ENCODE results near the gene LPCAT1. TPM values are rescaled to one million over a fixed set of nuclear protein-coding genes. Genes with fewer than 3 reads are reported as not detected.
"Not testable (repeated sequence)": the region's sequence is repeated elsewhere in the genome, so short reads cannot be mapped to it uniquely, and the experiment has no call there.

The LPCAT1 gene
- total RNA-seq, 1 donor from 2014 or later = 41.9 TPM

- Histone ChIP-seq H4K20me1 (ENCODE audit: insufficient read depth, low read length) (peaks cover 26% of the 10 kb centered on the region), H3K79me2 (ENCODE audit: insufficient read depth, low read length) (no peaks in the 10 kb centered on the region), H2AFZ (ENCODE audit: low read depth, low read length) (no peak overlapping the region), H3K4me1 (ENCODE audit: insufficient read depth, low read length) (no peaks in the 10 kb centered on the region), H3K27me3 (ENCODE audit: insufficient read depth, low read length) (no peaks in the 10 kb centered on the region), H3K27ac (ENCODE audit: low read depth, low read length) (no peak overlapping the region), H3K9ac (ENCODE audit: low read length) (no peak overlapping the region), H3K36me3 (ENCODE audit: insufficient read depth, low read length) (peaks cover 9% of the 10 kb centered on the region), H3K4me3 (ENCODE audit: insufficient read depth, low read depth, low read length) (no peak overlapping the region), H3K4me2 (ENCODE audit: low read length) (no peak overlapping the region), H3K9me3 (ENCODE audit: insufficient read depth, low read depth, low read length) (no peaks in the 10 kb centered on the region)
- Mint-ChIP-seq H3K4me1 (ENCODE audit: low read depth, unreplicated experiment) (no peaks in the 10 kb centered on the region), H3K4me3 (ENCODE audit: unreplicated experiment) (no peak overlapping the region), H3K27me3 (ENCODE audit: low read depth, unreplicated experiment) (no peaks in the 10 kb centered on the region), H3K27ac (ENCODE audit: unreplicated experiment) (no peak overlapping the region), H3K36me3 (ENCODE audit: low read depth, unreplicated experiment) (peaks cover 22% of the 10 kb centered on the region), H3K9me3 (ENCODE audit: unreplicated experiment) (no peaks in the 10 kb centered on the region)
- DNase-seq (ENCODE audit: low read depth) = no peak
- no peak for TF ChIP-seq CTCF (IDR thresholded peaks at IDR 0.05; ENCODE audit: insufficient read depth, low read depth, low read length)
- TF ChIP-seq EZH2 (IDR thresholded peaks at IDR 0.05; ENCODE audit: insufficient read depth, low read length) = no peak
- FAIRE-seq = no peak
Observed at GRCh38 chr5:1476967-1477310, 46.8 kb downstream of the LPCAT1 start.

GRCh38 chr5:1476181-1476966 is 47.4 kb downstream of the LPCAT1 start:
- H3K4me3 ChIP-seq (ENCODE audit: insufficient read depth, low read depth, low read length) = no peak overlapping the region
- H4K20me1 ChIP-seq (ENCODE audit: insufficient read depth, low read length) = peaks cover 29% of the 10 kb centered on the region
- DNase-seq (ENCODE audit: low read depth) (no peak), FAIRE-seq (no peak)
- no peaks in the 10 kb centered on the region for H3K4me1 ChIP-seq (ENCODE audit: insufficient read depth, low read length)
- H3K79me2 ChIP-seq (ENCODE audit: insufficient read depth, low read length) = no peaks in the 10 kb centered on the region
- Mint-ChIP-seq H3K4me1 (ENCODE audit: low read depth, unreplicated experiment) (no peaks in the 10 kb centered on the region), H3K9me3 (ENCODE audit: unreplicated experiment) (no peaks in the 10 kb centered on the region), H3K36me3 (ENCODE audit: low read depth, unreplicated experiment) (peaks cover 24% of the 10 kb centered on the region), H3K27me3 (ENCODE audit: low read depth, unreplicated experiment) (no peaks in the 10 kb centered on the region), H3K4me3 (ENCODE audit: unreplicated experiment) (no peak overlapping the region), H3K27ac (ENCODE audit: unreplicated experiment) (no peak overlapping the region)
- no peak overlapping the region for H3K4me2 ChIP-seq (ENCODE audit: low read length)
- H2AFZ ChIP-seq (ENCODE audit: low read depth, low read length) = no peak overlapping the region
- H3K36me3 ChIP-seq (ENCODE audit: insufficient read depth, low read length) = peaks cover 9% of the 10 kb centered on the region
- no peak overlapping the region for H3K9ac ChIP-seq (ENCODE audit: low read length)
- no peak overlapping the region for H3K27ac ChIP-seq (ENCODE audit: low read depth, low read length)
- TF ChIP-seq EZH2 (IDR thresholded peaks at IDR 0.05; ENCODE audit: insufficient read depth, low read length) (no peak), CTCF (IDR thresholded peaks at IDR 0.05; ENCODE audit: insufficient read depth, low read depth, low read length) (no peak)
- H3K27me3 ChIP-seq (ENCODE audit: insufficient read depth, low read length) = no peaks in the 10 kb centered on the region
- no peaks in the 10 kb centered on the region for H3K9me3 ChIP-seq (ENCODE audit: insufficient read depth, low read depth, low read length)

DNA sequence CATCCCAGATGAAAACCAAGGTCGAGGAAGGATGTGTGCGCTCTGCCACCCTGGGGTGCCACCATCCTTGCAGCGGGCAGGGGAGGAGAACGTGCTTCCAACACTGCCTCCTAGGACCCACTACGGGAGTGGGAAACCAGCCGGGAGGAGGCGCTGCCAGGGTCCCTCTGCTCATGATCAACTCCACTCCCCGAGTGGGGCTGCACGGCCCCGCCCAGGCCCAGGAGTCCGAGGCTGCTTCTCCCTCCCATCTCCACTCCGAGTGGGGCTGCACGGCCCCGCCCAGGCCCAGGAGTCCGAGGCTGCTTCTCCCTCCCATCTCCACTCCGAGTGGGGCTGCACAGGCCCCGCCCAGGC is 48.2 kb downstream of the LPCAT1 start:
- not testable (repeated sequence) for H3K4me2 ChIP-seq (ENCODE audit: low read length); H2AFZ ChIP-seq (ENCODE audit: low read depth, low read length); DNase-seq (ENCODE audit: low read depth); H3K27ac ChIP-seq (ENCODE audit: low read depth, low read length); H3K9me3 Mint-ChIP-seq (ENCODE audit: unreplicated experiment); H3K27me3 ChIP-seq (ENCODE audit: insufficient read depth, low read length); H3K4me1 Mint-ChIP-seq (ENCODE audit: low read depth, unreplicated experiment); H3K36me3 ChIP-seq (ENCODE audit: insufficient read depth, low read length); H3K9ac ChIP-seq (ENCODE audit: low read length); FAIRE-seq; H3K27ac Mint-ChIP-seq (ENCODE audit: unreplicated experiment); H3K27me3 Mint-ChIP-seq (ENCODE audit: low read depth, unreplicated experiment); H3K79me2 ChIP-seq (ENCODE audit: insufficient read depth, low read length); H3K4me3 ChIP-seq (ENCODE audit: insufficient read depth, low read depth, low read length); H3K4me1 ChIP-seq (ENCODE audit: insufficient read depth, low read length); H3K9me3 ChIP-seq (ENCODE audit: insufficient read depth, low read depth, low read length); H3K4me3 Mint-ChIP-seq (ENCODE audit: unreplicated experiment)
- H4K20me1 ChIP-seq (ENCODE audit: insufficient read depth, low read length) = peaks cover 33% of the 10 kb centered on the region
- peaks cover 24% of the 10 kb centered on the region for H3K36me3 Mint-ChIP-seq (ENCODE audit: low read depth, unreplicated experiment)
